H1 (cell line): ENCODE data around the gene RPL39L. TPM values are rescaled to one million over a fixed set of nuclear protein-coding genes. Genes with fewer than 3 reads are reported as not detected.

Source experiments
- CHD7 ChIP-seq: fragments of 300-600 bp; sonication (generic); IDR thresholded peaks from 2 replicates; pipeline ENCODE4 v1.7.1; 2012; ENCODE audit warnings: low read length, moderate library complexity, mild to moderate bottlenecking, inconsistent platforms; ENCODE audit not compliant: insufficient replicate concordance
- POLR2AphosphoS5 ChIP-seq: IDR thresholded peaks from 2 replicates; pipeline ENCODE4 v1.6.1; 2011; ENCODE audit warnings: low read depth, low read length
- RBBP5 ChIP-seq: IDR thresholded peaks from 2 replicates; pipeline ENCODE4 v1.7.1; 2012; ENCODE audit warnings: low read depth, mild to moderate bottlenecking, inconsistent platforms, low read length, moderate library complexity, borderline replicate concordance
- YY1 ChIP-seq: IDR thresholded peaks from 2 replicates; pipeline ENCODE4 v1.6.1; 2011; ENCODE audit warnings: low read depth, mild to moderate bottlenecking, low read length
- polyA plus RNA-seq, 7 experiments: library from polyadenylated mRNA; depleted of rRNA in 3 of 7; stranded (reverse) in 5 of 7; unstranded in 2 of 7; fragments of >200 nt in 5 of 7; fragments of 200-250 nt in 2 of 7; gene quantifications; 1 replicate in 5 of 7; 2 replicates in 1 of 7; 4 replicates in 1 of 7; pipeline versions ENCODE4 v1.2.1 to v1.2.3, GENCODE V29; 2011 to 2013; ENCODE audit warnings: missing spikeins in 2 of 7, mixed read lengths in 2 of 7
- total RNA-seq: library from RNA; stranded (reverse); fragmentation: NEBNext Ultra II Directional; extraction: Animal tissue kit (Norgen Biotek cat#: 25700); gene quantifications from 2 replicates; pipeline ENCODE4 v1.2.1, GENCODE V29; 2021

The RPL39L gene
- total and polyA plus RNA-seq, 2 of the 8 experiments (the other 6 are each of a cell fraction or from before 2014, with no cell fraction given), result 51.8 to 67.7 TPM

GRCh38 chr3:187185759-187186158 lies 46.5 kb upstream of the RPL39L start (continued):
- TF ChIP-seq CHD7 (peak; percentile 58), RBBP5 (no peak), POLR2AphosphoS5 (peak; percentile 14; the same call in 1 of the 2 replicates), YY1 (peak; percentile 68)
